GM18520 (cell line): ENCODE results near the gene TSC2.
"Not testable (repeated sequence)": the region's sequence is repeated elsewhere in the genome, so short reads cannot be mapped to it uniquely, and the experiment has no call there.

Experiments
- ATAC-seq: cut with Tn5 transposase; IDR thresholded peaks from one replicate; pipeline ENCODE4 v1.9.1; 2021; ENCODE audit not compliant: unreplicated experiment

TSC2 gene

GRCh38 chr16:2101581-2101980, 53.8 kb downstream of the TSC2 start:
- ATAC-seq: not testable (repeated sequence)

- ATAC-seq: no peak
Measured at GRCh38 chr16:2102471-2102870, 54.7 kb downstream of the TSC2 start.

- ATAC-seq: not testable (repeated sequence)
Measured at GRCh38 chr16:2104464-2104863, 56.7 kb downstream of the TSC2 start.

- not testable (repeated sequence) for ATAC-seq
Measured at GRCh38 chr16:2105291-2105690, 57.5 kb downstream of the TSC2 start.

GRCh38 chr16:2105769-2106168, 58.0 kb downstream of the TSC2 start:
- ATAC-seq: not testable (repeated sequence)

GRCh38 chr16:2106211-2106610, 58.4 kb downstream of the TSC2 start:
- ATAC-seq: not testable (repeated sequence)

- ATAC-seq: not testable (repeated sequence)
Measured at GRCh38 chr16:2107121-2107790, 59.5 kb downstream of the TSC2 start.

- ATAC-seq: not testable (repeated sequence)
Measured at GRCh38 chr16:2107791-2108125, 60.0 kb downstream of the TSC2 start.

- not testable (repeated sequence) for ATAC-seq
Measured at GRCh38 chr16:2108446-2109270, 60.9 kb downstream of the TSC2 start.

- ATAC-seq: not testable (repeated sequence)
Measured at GRCh38 chr16:2109271-2109580, 61.4 kb downstream of the TSC2 start.

- not testable (repeated sequence) for ATAC-seq
Measured at GRCh38 chr16:2109872-2110271, 62.1 kb downstream of the TSC2 start.

GRCh38 chr16:2110332-2111008, 62.7 kb downstream of the TSC2 start:
- not testable (repeated sequence) for ATAC-seq

- not testable (repeated sequence) for ATAC-seq
Measured at GRCh38 chr16:2111009-2111353, 63.2 kb downstream of the TSC2 start.

- not testable (repeated sequence) for ATAC-seq
Measured at GRCh38 chr16:2111412-2112335, 63.9 kb downstream of the TSC2 start.

GRCh38 chr16:2112539-2113106, 64.8 kb downstream of the TSC2 start:
- ATAC-seq: not testable (repeated sequence)

GRCh38 chr16:2114225-2114624, 66.4 kb downstream of the TSC2 start:
- not testable (repeated sequence) for ATAC-seq

GRCh38 chr16:2114885-2115590, 67.3 kb downstream of the TSC2 start:
- ATAC-seq: not testable (repeated sequence)

- ATAC-seq: no peak
Measured at GRCh38 chr16:2115591-2115973, 67.8 kb downstream of the TSC2 start.

GRCh38 chr16:2116428-2116827, 68.6 kb downstream of the TSC2 start:
- ATAC-seq: not testable (repeated sequence)

- ATAC-seq: not testable (repeated sequence)
Measured at GRCh38 chr16:2117341-2117740, 69.6 kb downstream of the TSC2 start.
